Adrenal gland (tissue), 5 donors: ENCODE results near the gene NFIB.

Source experiments
- CTCF ChIP-seq, 6 experiments: fragments of 450-650 bp in 4 of 6; fragments of 200-600 bp in 2 of 6; sonication (generic) in 1 of 6; IDR thresholded peaks; 1 replicate in 5 of 6; 2 replicates in 1 of 6; pipeline versions ENCODE4 v1.5.1 to v1.8.0; 2016 to 2021; ENCODE audit warnings: antibody characterized with exemption in 6 of 6, mild to moderate bottlenecking in 2 of 6, moderate library complexity in 1 of 6
- POLR2A ChIP-seq, 2 donors: fragments of 450-650 bp; IDR thresholded peaks; one replicate each; pipeline ENCODE4 v1.6.1; 2017; ENCODE audit warnings: antibody characterized with exemption in 2 of 2, mild to moderate bottlenecking in 2 of 2, moderate library complexity in 1 of 2
- donor health status: DM: no; HTN: no; CAD: no.

- TF ChIP-seq CTCF (IDR thresholded peaks at IDR 0.05): no peak
- TF ChIP-seq POLR2A (IDR thresholded peaks at IDR 0.05): no peak
Measured at GRCh38 chr9:14308853-14309145, 5.1 kb downstream of the NFIB start.
